ENCODE measurements around the gene CCDC182.

Gene CCDC182

GRCh38 chr17:57756951-57757350, 11.9 kb upstream of the CCDC182 start:
- no peak for DNase-seq (ENCODE audit: low spot score)

GRCh38 chr17:57755480-57756070, 10.5 kb upstream of the CCDC182 start:
- no peak for DNase-seq (ENCODE audit: low spot score)

- no peak for DNase-seq (ENCODE audit: low spot score)
Observed at GRCh38 chr17:57752031-57752905, 7.2 kb upstream of the CCDC182 start.

DNA sequence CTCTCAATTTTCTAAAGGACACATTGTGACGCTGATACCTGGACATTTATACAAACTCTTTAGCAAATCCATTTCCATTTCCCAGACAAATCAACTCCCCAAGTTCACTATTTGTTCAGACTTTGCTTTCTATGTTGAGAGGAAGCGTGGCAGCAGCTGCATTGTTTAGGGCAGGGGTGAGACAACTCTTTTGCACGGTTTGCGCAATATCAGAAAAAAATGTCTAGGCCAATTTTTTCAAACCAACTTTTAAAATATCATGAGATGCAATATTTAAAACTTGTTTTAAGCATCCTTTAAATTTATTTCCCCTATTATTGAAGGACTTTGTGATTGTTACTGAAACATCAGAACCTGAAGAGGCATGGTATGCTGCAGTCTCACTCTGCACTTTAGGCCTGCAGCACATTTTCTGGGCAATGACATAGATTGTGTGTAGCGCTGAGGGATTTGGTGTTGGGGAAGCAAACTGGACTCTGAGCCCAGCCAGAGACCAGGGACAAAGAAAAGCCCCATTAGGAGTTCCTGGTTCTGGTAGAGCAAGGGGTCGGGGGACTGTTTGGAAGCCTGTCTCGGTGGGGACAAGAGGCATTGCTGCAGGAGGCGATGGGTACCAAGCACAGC, 6.4 kb upstream of the CCDC182 start:
- no peak for DNase-seq (ENCODE audit: low spot score)

GRCh38 chr17:57750895-57751294, 5.8 kb upstream of the CCDC182 start:
- DNase-seq (ENCODE audit: low spot score): no peak

DNA sequence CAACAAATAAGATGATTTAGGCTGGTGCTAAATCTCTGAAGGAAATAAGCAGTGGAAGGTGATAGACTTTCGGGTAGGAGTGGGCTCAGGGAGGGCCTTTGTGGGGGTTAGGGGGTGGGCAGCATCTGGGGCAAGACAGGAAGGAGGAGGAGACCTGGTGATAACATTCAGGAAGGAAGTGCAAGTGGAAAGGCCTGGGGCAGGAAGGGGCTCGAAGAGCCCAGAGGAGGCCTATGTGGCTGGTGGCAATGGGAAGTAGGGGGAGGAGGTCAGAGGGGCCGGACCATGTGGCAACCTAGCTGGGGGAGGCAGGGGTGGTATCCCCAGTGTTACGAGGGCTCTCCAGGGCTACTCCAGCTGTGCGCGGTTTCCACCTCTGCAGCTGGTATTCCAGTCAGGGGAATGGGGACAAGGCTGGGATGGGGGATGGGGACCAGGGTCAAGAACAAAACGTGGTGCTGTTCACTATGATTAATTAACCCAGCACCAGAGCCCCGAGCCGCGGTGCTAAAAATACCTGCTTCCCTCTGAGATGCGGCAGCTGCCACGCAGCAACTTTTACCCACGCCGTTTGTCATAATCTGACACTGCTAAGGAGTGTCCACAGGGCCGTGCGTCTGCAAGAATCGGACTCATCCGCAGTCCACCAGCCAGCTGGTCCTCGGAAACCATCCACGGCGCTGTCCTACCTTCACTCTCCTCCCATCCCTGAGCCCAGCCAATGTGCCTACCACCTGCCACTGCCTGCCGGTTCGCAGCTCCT, 5.2 kb upstream of the CCDC182 start:
- DNase-seq (ENCODE audit: low spot score): no peak

DNA sequence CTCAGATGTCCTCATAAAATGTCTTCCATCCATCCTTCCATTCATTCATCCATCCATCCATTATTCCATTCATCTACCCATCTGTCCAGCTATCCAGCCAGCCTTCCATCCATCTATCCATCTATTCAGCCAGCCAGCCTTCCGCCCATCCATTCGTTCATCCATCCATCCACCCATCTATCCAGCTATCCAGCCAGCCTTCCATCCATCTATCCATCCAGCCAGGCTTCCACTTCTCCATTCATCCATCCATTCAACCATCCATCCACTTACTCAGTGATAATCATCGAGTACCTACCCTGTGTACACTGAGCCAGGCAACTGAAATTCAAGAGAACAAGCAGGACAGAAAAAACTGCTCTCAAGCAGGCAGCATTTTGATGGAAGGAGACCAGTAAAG, 4.6 kb upstream of the CCDC182 start:
- no peak for DNase-seq (ENCODE audit: low spot score)

DNA sequence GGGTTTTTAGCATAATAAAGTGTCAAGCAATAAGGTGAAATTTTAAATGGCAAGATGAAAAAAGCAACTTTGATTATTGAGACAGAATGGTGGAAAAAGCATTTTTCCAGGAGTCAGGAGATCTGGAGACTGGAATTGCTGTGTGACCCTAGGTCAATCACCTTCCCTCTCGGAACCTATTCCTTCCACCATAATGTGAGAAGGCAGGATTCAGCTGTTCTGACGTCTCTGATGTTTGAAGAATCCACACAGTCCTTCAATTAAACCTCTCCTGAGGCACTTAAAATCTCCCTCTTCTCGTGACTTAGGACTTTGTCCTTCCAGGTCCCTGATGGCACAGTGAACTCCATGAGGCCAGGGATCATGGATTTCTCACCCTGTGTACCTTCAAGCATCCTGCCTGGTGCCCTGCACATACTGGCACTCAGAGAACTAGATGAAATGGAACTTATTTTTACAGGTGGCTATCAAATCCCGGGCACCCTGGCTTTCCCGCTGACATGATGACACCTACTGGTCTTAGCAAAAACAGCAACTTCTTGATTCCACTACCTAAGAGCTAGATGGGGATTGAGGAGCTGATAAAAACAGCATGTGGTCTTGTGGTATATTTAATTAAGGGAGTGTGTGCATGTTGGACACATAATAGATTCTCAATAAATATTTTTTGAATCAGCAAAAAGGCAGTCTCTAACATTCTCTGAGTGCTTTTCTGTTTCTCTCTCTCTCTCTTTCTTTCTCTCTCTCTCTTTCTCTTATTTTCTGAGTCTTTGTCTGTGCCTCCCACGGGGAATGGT, 2.3 kb upstream of the CCDC182 start:
- peak; percentile 69 for DNase-seq (ENCODE audit: low spot score)

GRCh38 chr17:57746221-57746620, 1.1 kb upstream of the CCDC182 start:
- DNase-seq (ENCODE audit: low spot score): no peak

DNA sequence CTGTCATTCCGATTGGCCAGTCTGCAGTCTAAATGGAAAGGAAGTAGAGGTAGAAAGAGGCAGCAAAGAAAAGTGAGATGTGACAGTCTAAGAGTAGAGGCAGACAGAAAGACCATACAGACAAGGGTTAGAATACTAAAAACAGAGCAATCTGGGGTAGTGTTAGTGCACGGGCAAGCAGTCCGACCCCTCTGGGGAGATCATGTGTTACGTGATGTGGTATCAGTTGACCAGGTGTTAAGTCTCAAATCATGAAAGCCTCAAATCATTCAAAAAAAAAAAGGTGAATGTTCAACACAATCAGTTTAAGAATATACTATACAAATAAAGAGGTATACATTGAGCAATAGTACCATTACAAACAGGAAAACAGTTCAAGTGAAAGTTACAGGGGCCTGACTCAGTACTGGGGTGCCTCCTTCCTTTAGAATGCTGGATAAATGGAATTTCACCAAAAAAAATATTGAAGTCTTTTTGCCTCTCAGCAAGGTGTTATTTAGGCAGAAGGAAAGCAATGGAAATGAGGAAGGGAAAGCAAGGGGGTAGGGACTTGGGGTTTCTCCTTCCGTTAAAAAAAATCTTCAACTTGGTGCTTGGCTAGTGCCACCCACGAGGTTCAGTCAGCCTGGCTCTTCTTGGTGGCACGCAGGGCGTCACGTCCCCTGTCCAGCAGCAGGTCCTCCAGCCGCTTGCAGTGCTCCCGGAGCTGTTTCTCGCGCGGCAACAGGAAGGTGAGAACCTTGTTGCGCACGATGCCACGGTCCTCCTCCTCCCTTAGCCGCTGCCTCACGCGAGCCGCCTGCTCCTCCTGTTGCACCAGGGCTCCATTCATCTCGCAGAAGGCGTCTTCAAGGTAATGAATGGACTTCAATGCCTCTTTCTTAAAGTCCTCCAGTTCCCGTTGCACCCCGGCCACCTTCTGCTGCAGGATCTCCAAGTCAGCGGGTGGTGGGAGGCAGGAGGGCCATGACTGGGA, 616 bp downstream of the CCDC182 start:
- no peak for DNase-seq (ENCODE audit: low spot score)

- no peak for DNase-seq (ENCODE audit: low spot score)
Observed at GRCh38 chr17:57740235-57740528, 4.9 kb downstream of the CCDC182 start.

DNA sequence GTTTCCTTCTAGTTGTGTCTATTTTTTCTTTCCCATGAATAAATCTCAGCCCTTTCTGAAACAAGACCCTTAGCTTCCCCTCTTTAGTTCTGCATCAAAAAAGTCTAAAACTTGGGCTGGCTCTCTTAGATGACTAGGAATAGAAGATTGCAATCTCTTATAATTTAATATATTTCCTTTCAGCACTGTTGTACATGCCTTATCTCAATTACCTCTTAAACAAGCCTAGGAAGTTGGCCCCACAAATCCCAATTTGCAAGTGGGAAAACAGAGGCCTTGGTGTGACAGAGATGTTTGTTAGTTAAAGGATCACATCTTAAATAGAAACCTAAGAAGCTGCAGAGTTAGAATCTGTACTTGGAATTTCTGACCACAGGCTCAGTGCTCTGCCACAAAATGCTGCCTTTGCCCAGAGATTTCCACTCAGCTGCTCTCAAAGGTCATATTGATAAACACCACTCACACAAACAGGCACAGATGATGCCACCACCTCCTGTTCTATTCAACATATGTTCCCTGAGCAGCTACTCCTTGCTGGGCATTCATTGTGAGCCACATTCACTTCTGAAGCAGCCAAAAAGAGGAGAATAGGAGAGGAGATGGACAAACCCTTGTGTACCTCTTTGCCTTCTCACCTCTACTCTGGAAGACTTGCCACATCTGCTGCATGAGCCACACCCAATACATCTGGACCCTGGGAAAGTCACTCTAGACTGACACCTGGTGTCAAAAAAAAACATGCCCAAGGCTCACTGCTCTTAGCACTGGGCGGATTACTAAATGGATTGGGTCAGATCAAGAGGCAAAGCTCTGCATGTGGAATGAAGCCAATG, 5.5 kb downstream of the CCDC182 start:
- DNase-seq (ENCODE audit: low spot score): peak; percentile 41

GRCh38 chr17:57737450-57737849, 7.6 kb downstream of the CCDC182 start:
- no peak for DNase-seq (ENCODE audit: low spot score)

DNA sequence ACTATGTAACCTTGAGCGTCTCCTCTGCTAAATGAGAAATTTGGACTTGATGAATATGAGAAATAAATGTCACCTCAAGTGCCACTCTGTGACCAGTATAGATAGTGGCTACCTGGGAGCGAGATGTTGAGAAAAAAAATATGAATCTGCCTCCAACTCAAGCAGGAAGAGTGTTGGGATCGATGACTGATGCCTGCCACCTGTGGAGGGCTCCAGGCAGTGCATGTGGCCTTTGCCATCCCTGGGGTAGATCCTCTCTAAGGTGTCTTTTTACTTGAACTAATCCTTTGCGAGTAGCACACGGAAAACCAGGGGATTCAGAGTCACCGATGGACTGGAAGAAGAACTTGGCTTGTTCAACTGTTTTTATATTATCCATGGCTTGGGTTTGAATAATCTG, 9.4 kb downstream of the CCDC182 start:
- DNase-seq (ENCODE audit: low spot score): no peak

DNA sequence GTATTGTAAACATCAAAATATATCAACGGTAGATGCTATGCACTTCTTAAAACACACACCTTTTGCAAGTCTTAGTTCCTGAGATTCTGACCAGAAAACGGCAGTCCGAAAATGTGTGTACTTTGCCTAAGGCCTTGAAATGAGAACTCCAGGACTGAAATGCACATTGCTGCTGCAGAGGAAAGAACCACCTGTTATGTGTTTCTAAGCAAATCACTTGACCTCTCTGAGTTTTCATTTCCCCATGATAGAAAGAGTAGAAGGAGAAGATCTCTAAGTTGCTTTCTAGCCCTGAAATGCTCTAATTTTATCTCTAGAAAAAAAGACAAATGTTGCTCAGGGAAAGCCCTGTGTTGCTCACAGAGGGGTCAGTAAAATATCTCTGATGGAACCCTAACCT, 9.9 kb downstream of the CCDC182 start:
- no peak for DNase-seq (ENCODE audit: low spot score)

DNA sequence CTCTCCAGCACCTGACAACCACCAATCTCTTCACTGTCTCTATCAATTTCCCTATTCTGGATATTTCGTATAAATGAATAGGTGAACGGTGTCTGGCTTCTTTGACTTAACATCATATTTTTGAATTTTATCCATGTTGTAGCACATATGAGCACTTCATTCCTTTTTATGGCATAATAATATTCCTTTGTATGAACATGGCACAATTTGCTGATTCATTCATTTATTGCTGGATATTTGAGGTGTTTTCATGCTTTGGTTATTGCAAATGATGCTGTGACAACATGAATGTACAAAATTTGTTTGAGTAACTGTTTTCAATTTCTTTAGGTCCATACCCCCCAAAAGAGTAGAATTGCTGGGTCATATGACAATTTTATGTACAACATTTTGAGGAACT, 12.0 kb downstream of the CCDC182 start:
- no peak for DNase-seq (ENCODE audit: low spot score)

- no peak for DNase-seq (ENCODE audit: low spot score)
Observed at GRCh38 chr17:57732062-57732461, 13.0 kb downstream of the CCDC182 start.

GRCh38 chr17:57730026-57730701, 14.9 kb downstream of the CCDC182 start:
- no peak for DNase-seq (ENCODE audit: low spot score)

GRCh38 chr17:57727630-57728175, 17.4 kb downstream of the CCDC182 start:
- DNase-seq (ENCODE audit: low spot score): no peak

Measured in LoVo (cell line).